Parathyroid adenoma (tissue), 2 donors: ENCODE results near the gene METTL26.

ENCODE experiments used
- H2AFZ ChIP-seq: fragments of 300-600 bp; sonication (generic); one replicate; pipeline ENCODE4 v1.7.0; 2017; ENCODE audit warnings: antibody characterized with exemption, mild to moderate bottlenecking
- H3K27ac ChIP-seq: fragments of 300-600 bp; sonication (generic); one replicate; pipeline ENCODE4 v1.7.0; 2017
- H3K27me3 ChIP-seq: fragments of 300-600 bp; sonication (generic); one replicate; pipeline ENCODE4 v1.7.0; 2017; ENCODE audit warnings: low read length; ENCODE audit not compliant: control insufficient read depth, insufficient read depth
- H3K36me3 ChIP-seq: fragments of 300-600 bp; sonication (generic); one replicate; pipeline ENCODE4 v1.7.0; 2017; ENCODE audit warnings: low read length; ENCODE audit not compliant: control insufficient read depth, insufficient read depth
- H3K4me1 ChIP-seq: fragments of 300-600 bp; sonication (generic); one replicate; pipeline ENCODE4 v1.7.0; 2017; ENCODE audit warnings: control low read depth
- H3K4me2 ChIP-seq: fragments of 300-600 bp; sonication (generic); one replicate; pipeline ENCODE4 v1.7.0; 2017; ENCODE audit warnings: low read length
- H3K4me3 ChIP-seq: fragments of 300-600 bp; sonication (generic); one replicate; pipeline ENCODE4 v1.7.0; 2017; ENCODE audit warnings: low read depth, low read length
- H3K79me2 ChIP-seq: fragments of 300-600 bp; sonication (generic); one replicate; pipeline ENCODE4 v1.7.0; 2017; ENCODE audit warnings: control low read depth
- H3K9ac ChIP-seq: fragments of 300-600 bp; sonication (generic); one replicate; pipeline ENCODE4 v1.7.0; 2017; ENCODE audit warnings: mild to moderate bottlenecking
- H3K9me3 ChIP-seq: fragments of 300-600 bp; sonication (generic); one replicate; pipeline ENCODE4 v1.7.0; 2017; ENCODE audit warnings: low read length; ENCODE audit not compliant: control insufficient read depth
- TF ChIP-seq, protein P1 (sequence below): fragments of 300-600 bp; sonication (generic); IDR thresholded peaks from one replicate; pipeline ENCODE4 v1.7.0; 2017; ENCODE audit warnings: antibody characterized with exemption, mild to moderate bottlenecking
- donor health status: primary hyperparathyroidism.

METTL26 gene

DNA sequence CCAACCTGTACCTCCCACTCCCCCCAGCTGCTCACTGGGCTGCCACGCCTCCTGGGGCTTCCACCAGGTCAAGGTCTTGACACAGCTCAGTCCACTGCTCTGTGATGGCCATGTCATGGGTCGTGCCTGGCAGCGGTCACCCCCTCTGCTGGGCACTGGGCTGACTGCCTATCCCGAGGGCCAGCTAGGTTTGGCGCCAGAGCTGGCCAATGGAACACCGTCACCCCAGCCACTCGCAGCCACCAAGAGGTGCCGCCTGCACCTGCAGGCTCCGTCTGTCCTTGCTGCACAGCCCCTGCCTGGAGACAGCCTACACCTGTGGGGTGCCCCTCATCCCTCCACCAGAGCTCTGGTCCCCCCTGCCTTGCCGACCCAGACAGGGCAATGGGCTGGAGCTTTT, 50.8 kb downstream of the METTL26 start:
- TF ChIP-seq, protein P1, sequence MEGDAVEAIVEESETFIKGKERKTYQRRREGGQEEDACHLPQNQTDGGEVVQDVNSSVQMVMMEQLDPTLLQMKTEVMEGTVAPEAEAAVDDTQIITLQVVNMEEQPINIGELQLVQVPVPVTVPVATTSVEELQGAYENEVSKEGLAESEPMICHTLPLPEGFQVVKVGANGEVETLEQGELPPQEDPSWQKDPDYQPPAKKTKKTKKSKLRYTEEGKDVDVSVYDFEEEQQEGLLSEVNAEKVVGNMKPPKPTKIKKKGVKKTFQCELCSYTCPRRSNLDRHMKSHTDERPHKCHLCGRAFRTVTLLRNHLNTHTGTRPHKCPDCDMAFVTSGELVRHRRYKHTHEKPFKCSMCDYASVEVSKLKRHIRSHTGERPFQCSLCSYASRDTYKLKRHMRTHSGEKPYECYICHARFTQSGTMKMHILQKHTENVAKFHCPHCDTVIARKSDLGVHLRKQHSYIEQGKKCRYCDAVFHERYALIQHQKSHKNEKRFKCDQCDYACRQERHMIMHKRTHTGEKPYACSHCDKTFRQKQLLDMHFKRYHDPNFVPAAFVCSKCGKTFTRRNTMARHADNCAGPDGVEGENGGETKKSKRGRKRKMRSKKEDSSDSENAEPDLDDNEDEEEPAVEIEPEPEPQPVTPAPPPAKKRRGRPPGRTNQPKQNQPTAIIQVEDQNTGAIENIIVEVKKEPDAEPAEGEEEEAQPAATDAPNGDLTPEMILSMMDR, result peak; percentile 47
- peaks cover 2% of the 10 kb centered on the region for H3K79me2 ChIP-seq
- no peak overlapping the region for H3K9ac ChIP-seq

More for the DNA sequence above, 50.8 kb downstream of the METTL26 start:
- H3K4me2 ChIP-seq, result no peak overlapping the region
- no peaks in the 10 kb centered on the region for H3K36me3 ChIP-seq
- H3K9me3 ChIP-seq, result no peaks in the 10 kb centered on the region
- no peak overlapping the region for H3K4me3 ChIP-seq
- no peak overlapping the region for H2AFZ ChIP-seq
- no peak overlapping the region for H3K27ac ChIP-seq
- H3K27me3 ChIP-seq, result no peaks in the 10 kb centered on the region
- H3K4me1 ChIP-seq, result peaks cover 18% of the 10 kb centered on the region
